GM12801 (cell line): ENCODE results near the gene MYH14.

ENCODE experiments used
- CTCF ChIP-seq: IDR thresholded peaks from one replicate; pipeline ENCODE4 v1.5.1; 2011; ENCODE audit warnings: control low read depth; ENCODE audit not compliant: insufficient read length; ENCODE audit errors: extremely low read depth

MYH14 gene

GRCh38 chr19:50300051-50300450 lies 96.6 kb downstream of the MYH14 start:
- TF ChIP-seq CTCF = no peak

GRCh38 chr19:50300814-50301606 lies 97.6 kb downstream of the MYH14 start:
- TF ChIP-seq CTCF = no peak

GRCh38 chr19:50301607-50301971 lies 98.2 kb downstream of the MYH14 start:
- TF ChIP-seq CTCF = no peak

- no peak for TF ChIP-seq CTCF
Observed at GRCh38 chr19:50303558-50303957, 100.1 kb downstream of the MYH14 start.

- no peak for TF ChIP-seq CTCF
Observed at GRCh38 chr19:50308991-50309390, 105.6 kb downstream of the MYH14 start.

GRCh38 chr19:50309396-50310125 lies 106.1 kb downstream of the MYH14 start:
- no peak for TF ChIP-seq CTCF

GRCh38 chr19:50310759-50311465 lies 107.5 kb downstream of the MYH14 start:
- no peak for TF ChIP-seq CTCF
